Measurements from ENCODE around the gene MCMBP.
"Not testable (repeated sequence)": the region's sequence is repeated elsewhere in the genome, so short reads cannot be mapped to it uniquely, and the experiment has no call there.

DNA sequence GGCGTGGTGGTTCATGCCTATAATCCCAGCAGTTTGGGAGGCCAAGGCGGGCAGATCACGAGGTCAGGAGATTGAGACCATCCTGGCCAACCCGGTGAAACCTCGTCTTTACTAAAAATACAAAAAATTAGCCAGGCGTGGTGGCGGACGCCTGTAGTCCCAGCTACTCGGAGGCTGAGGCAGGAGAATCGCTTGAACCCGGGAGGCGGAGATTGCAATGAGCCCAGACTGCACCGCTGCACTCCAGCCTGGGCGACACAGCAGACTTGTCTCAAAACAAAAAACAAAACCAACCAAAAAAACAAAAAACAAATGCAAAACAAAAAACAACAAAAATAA lies 19.2 kb upstream of the MCMBP start:
- TF ChIP-seq POLR2AphosphoS5, POLR2A, TAF1, SPI1 (IDR thresholded peaks at IDR 0.05; ENCODE audit: low read depth, low read length): not testable (repeated sequence)
